IPS DF 6.9 (cell line): ENCODE data around the gene HIVEP1.

Experiments used
- DNase-seq: peaks from one replicate; pipeline ENCODE4 v3.0.0-alpha.2; 2013; ENCODE audit warnings: low read depth, low spot score
- H3K27ac ChIP-seq: one replicate; pipeline ENCODE4 v1.5.1; 2013; ENCODE audit warnings: low read length, control low read depth
- H3K27me3 ChIP-seq: 2 replicates; pipeline ENCODE4 v1.6.1; 2013; ENCODE audit warnings: mild to moderate bottlenecking, low read length; ENCODE audit not compliant: control insufficient read depth, insufficient read depth
- H3K36me3 ChIP-seq: 2 replicates; pipeline ENCODE4 v1.6.1; 2013; ENCODE audit warnings: low read length; ENCODE audit not compliant: control insufficient read depth, insufficient read depth
- H3K4me1 ChIP-seq: 2 replicates; pipeline ENCODE4 v1.6.1; 2013; ENCODE audit warnings: low read length; ENCODE audit not compliant: control insufficient read depth, insufficient read depth
- H3K4me3 ChIP-seq: 2 replicates; pipeline ENCODE4 v1.5.1; 2013; ENCODE audit warnings: mild to moderate bottlenecking, low read length
- H3K9me3 ChIP-seq: 2 replicates; pipeline ENCODE4 v1.6.1; 2013; ENCODE audit warnings: low read length, inconsistent platforms; ENCODE audit not compliant: control insufficient read depth, insufficient read depth
- WGBS: extraction: QIAGEN DNeasy Blood & Tissue Kit; methylation state at CpG from one replicate; pipeline ENCODE4 v1.1.7; 2013; ENCODE audit warnings: mixed read lengths, missing lambda C conversion rate; ENCODE audit not compliant: insufficient read length, insufficient coverage; 5-methylcytosine and 5-hydroxymethylcytosine counted together

Gene HIVEP1

GRCh38 chr6:12134581-12134980, 122.5 kb downstream of the HIVEP1 start:
- WGBS = no CpG with 5 or more reads among the region's 1 CpG
- no peaks in the 10 kb centered on the region for H3K9me3 ChIP-seq
- no peaks in the 10 kb centered on the region for H3K27me3 ChIP-seq
- DNase-seq = no peak
- no peak overlapping the region for H3K4me3 ChIP-seq
- H3K4me1 ChIP-seq = no peaks in the 10 kb centered on the region
- no peak overlapping the region for H3K27ac ChIP-seq
- peaks cover 5% of the 10 kb centered on the region for H3K36me3 ChIP-seq

GRCh38 chr6:12134991-12135390, 122.9 kb downstream of the HIVEP1 start:
- no peaks in the 10 kb centered on the region for H3K4me1 ChIP-seq
- H3K27ac ChIP-seq = no peak overlapping the region
- H3K4me3 ChIP-seq = no peak overlapping the region
- no peaks in the 10 kb centered on the region for H3K27me3 ChIP-seq
- WGBS = no CpG with 5 or more reads among the region's 2 CpGs
- H3K36me3 ChIP-seq = peaks cover 8% of the 10 kb centered on the region
- H3K9me3 ChIP-seq = no peaks in the 10 kb centered on the region; the same call in 1 of the 2 replicates
- DNase-seq = no peak

GRCh38 chr6:12136905-12137304, 124.8 kb downstream of the HIVEP1 start:
- Histone ChIP-seq H3K9me3 (no peaks in the 10 kb centered on the region; the same call in 1 of the 2 replicates), H3K36me3 (peaks cover 10% of the 10 kb centered on the region), H3K27ac (no peak overlapping the region), H3K27me3 (no peaks in the 10 kb centered on the region), H3K4me3 (no peak overlapping the region), H3K4me1 (no peaks in the 10 kb centered on the region)
- WGBS = no CpG with 5 or more reads among the region's 4 CpGs
- no peak for DNase-seq

- Histone ChIP-seq H3K27ac (no peak overlapping the region), H3K9me3 (no peaks in the 10 kb centered on the region; the same call in 1 of the 2 replicates), H3K36me3 (peaks cover 10% of the 10 kb centered on the region), H3K27me3 (no peaks in the 10 kb centered on the region), H3K4me3 (no peak overlapping the region), H3K4me1 (no peaks in the 10 kb centered on the region)
- no CpG with 5 or more reads among the region's 1 CpG for WGBS
- DNase-seq = no peak
These were observed 125.4 kb downstream of the HIVEP1 start for GRCh38 chr6:12137480-12137879.

DNA sequence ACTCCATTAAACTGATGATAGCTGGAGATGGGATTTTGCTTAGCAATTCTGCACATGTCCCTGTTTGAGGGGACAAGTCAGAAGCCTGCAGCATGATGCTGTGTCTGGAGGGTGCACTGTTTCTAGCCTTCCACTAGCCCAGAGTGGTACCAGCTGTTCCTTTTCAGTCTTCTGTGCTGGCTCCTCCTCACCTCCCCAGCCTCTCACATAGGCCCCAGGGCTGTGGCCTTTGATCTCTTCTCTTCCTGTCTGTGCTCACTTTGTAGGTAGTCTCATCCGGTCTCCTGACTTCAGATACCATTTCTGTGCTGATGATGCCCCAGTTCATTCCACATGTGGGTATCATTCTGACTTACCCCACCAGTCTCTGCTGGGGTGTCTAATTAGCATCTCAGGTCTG, 126.3 kb downstream of the HIVEP1 start:
- H3K27ac ChIP-seq = no peak overlapping the region
- no peaks in the 10 kb centered on the region for H3K27me3 ChIP-seq
- peaks cover 10% of the 10 kb centered on the region for H3K36me3 ChIP-seq
- no peak overlapping the region for H3K4me3 ChIP-seq
- no peaks in the 10 kb centered on the region for H3K4me1 ChIP-seq
- H3K9me3 ChIP-seq = no peaks in the 10 kb centered on the region; the same call in 1 of the 2 replicates
- no peak for DNase-seq
- no CpG with 5 or more reads among the region's 1 CpG for WGBS

DNA sequence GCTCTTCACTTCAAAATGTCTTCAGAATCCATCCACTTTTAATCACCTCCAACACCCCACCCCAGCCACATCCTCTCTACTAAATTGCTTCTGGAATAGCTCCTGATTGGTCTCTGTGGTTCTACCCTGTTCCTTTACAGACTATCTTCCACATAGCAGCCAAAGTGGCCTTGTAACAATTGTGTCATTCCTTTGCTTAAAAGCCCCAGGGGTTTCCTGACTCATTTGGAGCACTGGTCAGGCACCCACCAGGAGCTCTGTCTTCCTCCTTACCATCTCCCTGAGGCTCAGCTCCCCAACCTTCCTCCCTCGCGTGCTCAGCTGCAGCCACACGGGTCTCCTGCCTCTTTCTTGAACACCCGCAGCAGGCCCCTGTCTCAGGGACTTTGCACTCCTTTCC, 126.8 kb downstream of the HIVEP1 start:
- no peak for DNase-seq
- Histone ChIP-seq H3K4me1 (no peaks in the 10 kb centered on the region), H3K27ac (no peak overlapping the region), H3K36me3 (peaks cover 10% of the 10 kb centered on the region), H3K4me3 (no peak overlapping the region), H3K9me3 (no peaks in the 10 kb centered on the region; the same call in 1 of the 2 replicates), H3K27me3 (no peaks in the 10 kb centered on the region)
- WGBS = no CpG with 5 or more reads among the region's 4 CpGs

- Histone ChIP-seq H3K4me3 (no peak overlapping the region), H3K27me3 (no peaks in the 10 kb centered on the region), H3K36me3 (no peaks in the 10 kb centered on the region), H3K4me1 (no peaks in the 10 kb centered on the region), H3K27ac (no peak overlapping the region), H3K9me3 (no peaks in the 10 kb centered on the region)
- WGBS = no CpG with 5 or more reads among the region's 6 CpGs
- DNase-seq = no peak
These were observed 135.6 kb downstream of the HIVEP1 start for GRCh38 chr6:12147557-12148316.

DNA sequence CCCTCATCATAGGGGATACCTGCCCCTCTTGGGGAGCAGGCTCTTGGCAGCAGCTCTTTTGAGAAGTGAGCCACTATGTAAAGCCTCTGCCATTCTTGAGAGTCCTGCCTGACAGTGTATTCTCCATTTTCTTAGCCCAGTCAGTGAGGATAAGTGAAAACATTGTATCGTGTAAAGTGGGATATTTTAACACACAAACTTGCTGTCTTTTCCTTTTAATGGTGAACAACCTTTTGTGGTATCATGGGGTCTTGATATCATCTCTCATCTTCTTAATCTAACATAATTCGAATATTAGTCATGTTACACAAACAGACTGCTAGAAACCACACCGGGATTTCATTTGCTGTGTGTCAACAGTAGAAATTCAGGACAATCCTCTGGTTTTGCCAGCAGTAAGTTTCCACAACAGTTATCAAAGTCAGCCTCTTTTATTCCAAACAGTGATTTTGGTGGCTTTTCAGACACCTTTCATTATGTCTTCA, 136.2 kb downstream of the HIVEP1 start:
- H3K27me3 ChIP-seq = no peaks in the 10 kb centered on the region
- no CpG with 5 or more reads among the region's 3 CpGs for WGBS
- no peaks in the 10 kb centered on the region for H3K4me1 ChIP-seq
- H3K36me3 ChIP-seq = no peaks in the 10 kb centered on the region
- H3K4me3 ChIP-seq = no peak overlapping the region
- DNase-seq = no peak
- H3K9me3 ChIP-seq = no peaks in the 10 kb centered on the region
- no peak overlapping the region for H3K27ac ChIP-seq

GRCh38 chr6:12148841-12149240, 136.7 kb downstream of the HIVEP1 start:
- Histone ChIP-seq H3K9me3 (no peaks in the 10 kb centered on the region), H3K27me3 (no peaks in the 10 kb centered on the region), H3K4me1 (no peaks in the 10 kb centered on the region), H3K4me3 (no peak overlapping the region), H3K27ac (no peak overlapping the region), H3K36me3 (no peaks in the 10 kb centered on the region)
- no CpG with 5 or more reads among the region's 4 CpGs for WGBS
- DNase-seq = no peak

DNA sequence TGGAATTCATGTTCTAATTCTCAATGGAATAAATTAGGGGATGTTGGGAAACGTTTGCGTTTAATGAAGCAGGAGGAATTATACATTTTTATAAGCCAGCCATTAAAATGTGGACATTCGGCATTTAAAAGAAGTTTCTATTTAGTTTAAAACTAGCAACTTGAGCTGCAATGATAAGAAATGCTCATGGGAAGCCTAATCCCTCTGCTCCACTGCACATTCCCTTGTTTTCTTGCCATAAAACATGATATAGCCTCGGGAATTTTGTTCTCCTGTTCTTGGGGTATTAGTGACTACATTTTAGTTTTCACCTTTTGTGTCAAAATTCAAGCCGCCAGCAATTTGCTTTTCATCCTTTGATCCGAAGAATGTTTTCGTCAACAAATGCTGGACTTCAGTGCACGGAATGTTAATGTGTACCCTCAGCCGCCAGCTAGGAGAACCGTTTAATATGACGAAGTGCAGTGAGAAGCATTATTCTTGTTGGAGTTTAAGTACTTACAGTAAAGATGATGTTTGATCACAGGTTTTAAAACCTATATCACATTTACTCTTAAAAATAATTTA, 137.9 kb downstream of the HIVEP1 start:
- H3K27me3 ChIP-seq = no peaks in the 10 kb centered on the region
- H3K4me3 ChIP-seq = no peak overlapping the region
- H3K9me3 ChIP-seq = no peaks in the 10 kb centered on the region
- no peaks in the 10 kb centered on the region for H3K4me1 ChIP-seq
- WGBS = no CpG with 5 or more reads among the region's 11 CpGs
- H3K36me3 ChIP-seq = no peaks in the 10 kb centered on the region
- H3K27ac ChIP-seq = no peak overlapping the region
- DNase-seq = no peak
